Measurements from ENCODE around the gene PXDN.

DNA sequence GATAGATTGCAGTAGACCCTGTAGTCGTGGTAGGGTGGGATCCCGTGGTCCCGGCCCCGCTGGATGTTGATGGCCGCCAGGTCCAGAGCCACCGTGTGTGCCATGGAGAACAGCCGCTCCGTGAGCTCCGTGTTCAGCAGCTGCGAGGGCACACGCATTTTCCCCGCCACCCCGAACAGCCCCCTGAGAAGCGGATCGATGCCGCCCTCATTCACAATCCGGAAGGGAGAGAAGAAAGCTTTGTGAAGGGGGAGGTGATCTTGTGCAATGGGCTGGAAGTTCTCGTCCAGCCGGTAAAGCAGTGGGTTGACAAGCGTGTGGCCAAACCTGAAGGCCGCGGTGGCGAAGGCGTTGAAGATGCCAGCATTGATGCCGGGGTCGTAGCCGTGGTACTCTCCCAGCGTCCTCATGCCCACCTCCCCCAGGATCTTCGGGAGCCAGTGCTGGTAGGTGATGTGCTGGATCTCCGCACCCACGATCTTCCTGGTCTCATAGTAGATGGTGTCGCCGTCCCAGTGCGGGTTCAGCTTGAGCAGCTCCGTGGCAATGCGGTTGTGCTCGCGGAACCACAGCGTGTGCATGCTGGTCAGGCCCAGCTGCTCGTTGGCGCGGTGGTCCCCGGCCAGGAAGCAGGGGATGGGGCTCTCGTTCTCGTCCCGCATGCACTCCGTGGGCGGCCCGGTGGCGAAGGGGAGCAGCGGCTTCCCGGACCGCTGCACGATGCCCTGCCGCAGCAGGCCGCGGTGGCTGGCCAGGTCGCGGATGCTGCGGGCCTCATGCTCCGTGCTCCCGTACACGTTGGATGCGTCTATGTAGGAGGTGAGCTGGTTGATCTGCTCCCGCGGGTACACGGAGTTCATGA lies 95.8 kb downstream of the PXDN start:
- TF ChIP-seq, protein P1, sequence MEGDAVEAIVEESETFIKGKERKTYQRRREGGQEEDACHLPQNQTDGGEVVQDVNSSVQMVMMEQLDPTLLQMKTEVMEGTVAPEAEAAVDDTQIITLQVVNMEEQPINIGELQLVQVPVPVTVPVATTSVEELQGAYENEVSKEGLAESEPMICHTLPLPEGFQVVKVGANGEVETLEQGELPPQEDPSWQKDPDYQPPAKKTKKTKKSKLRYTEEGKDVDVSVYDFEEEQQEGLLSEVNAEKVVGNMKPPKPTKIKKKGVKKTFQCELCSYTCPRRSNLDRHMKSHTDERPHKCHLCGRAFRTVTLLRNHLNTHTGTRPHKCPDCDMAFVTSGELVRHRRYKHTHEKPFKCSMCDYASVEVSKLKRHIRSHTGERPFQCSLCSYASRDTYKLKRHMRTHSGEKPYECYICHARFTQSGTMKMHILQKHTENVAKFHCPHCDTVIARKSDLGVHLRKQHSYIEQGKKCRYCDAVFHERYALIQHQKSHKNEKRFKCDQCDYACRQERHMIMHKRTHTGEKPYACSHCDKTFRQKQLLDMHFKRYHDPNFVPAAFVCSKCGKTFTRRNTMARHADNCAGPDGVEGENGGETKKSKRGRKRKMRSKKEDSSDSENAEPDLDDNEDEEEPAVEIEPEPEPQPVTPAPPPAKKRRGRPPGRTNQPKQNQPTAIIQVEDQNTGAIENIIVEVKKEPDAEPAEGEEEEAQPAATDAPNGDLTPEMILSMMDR (IDR thresholded peaks at IDR 0.05) = no peak
- TF ChIP-seq EZH2 (IDR thresholded peaks at IDR 0.05; ENCODE audit: borderline replicate concordance, insufficient read depth, low read depth, low read length, poor library complexity, severe bottlenecking) = no peak
